CD4-positive, alpha-beta memory T cell (primary cell): ENCODE measurements around the gene LRRC63. TPM values are rescaled to one million over a fixed set of nuclear protein-coding genes. Genes with fewer than 3 reads are reported as not detected.
"Not testable (repeated sequence)": the region's sequence is repeated elsewhere in the genome, so short reads cannot be mapped to it uniquely, and the experiment has no call there.

Experiments used
- CTCF ChIA-PET: fragments of 350-600 bp; sonication (Branson Sonifier 250); formaldehyde crosslinking; loops from one replicate; lab custom pipeline; 2021; ENCODE audit warnings: inconsistent platforms; ENCODE audit not compliant: partially characterized antibody; lab: Charles Lee
- POLR2A ChIA-PET: fragments of 350-600 bp; sonication (Branson Sonifier 250); formaldehyde crosslinking; loops from one replicate; lab custom pipeline; 2021; ENCODE audit not compliant: partially characterized antibody; lab: Charles Lee
- DNase-seq, 5 donors: peaks; one replicate each; pipeline versions ENCODE4 v3.0.0 to v3.0.0-alpha.2; 2020 to 2022; ENCODE audit warnings: mixed read lengths in 1 of 5
- H3K27ac ChIP-seq: one replicate; pipeline ENCODE4 v1.7.0; 2013; ENCODE audit warnings: low read depth, low read length
- H3K27me3 ChIP-seq: 2 replicates; pipeline ENCODE4 v1.7.0; 2013; ENCODE audit warnings: mild to moderate bottlenecking, low read length, moderate library complexity; ENCODE audit not compliant: insufficient read depth
- H3K36me3 ChIP-seq: 2 replicates; pipeline ENCODE4 v1.7.0; 2013; ENCODE audit warnings: mild to moderate bottlenecking, low read length, moderate library complexity; ENCODE audit not compliant: insufficient read depth
- H3K4me1 ChIP-seq: 2 replicates; pipeline ENCODE4 v1.7.0; 2013; ENCODE audit warnings: mild to moderate bottlenecking, low read length, moderate library complexity; ENCODE audit not compliant: insufficient read depth
- H3K4me3 ChIP-seq, 2 donors: one replicate each; pipeline ENCODE4 v1.7.0; 2013; ENCODE audit warnings: low read length in 2 of 2, mild to moderate bottlenecking in 1 of 2
- H3K9me3 ChIP-seq, 2 donors: one replicate each; pipeline ENCODE4 v1.7.0; 2013; ENCODE audit warnings: low read length in 2 of 2, control low read depth in 1 of 2; ENCODE audit not compliant: control insufficient read depth in 1 of 2
- H3K27ac Mint-ChIP-seq, 7 donors: one replicate each; pipeline ENCODE4 v1.8.0; 2020 to 2021; ENCODE audit warnings: mixed read lengths in 7 of 7, mild to moderate bottlenecking in 6 of 7, inconsistent platforms in 3 of 7, moderate library complexity in 3 of 7
- H3K27me3 Mint-ChIP-seq, 2 donors: one replicate each; pipeline ENCODE4 v1.8.0; 2020 to 2021; ENCODE audit warnings: mixed read lengths in 2 of 2
- H3K36me3 Mint-ChIP-seq, 2 donors: one replicate each; pipeline ENCODE4 v1.8.0; 2020 to 2021; ENCODE audit warnings: mixed read lengths in 2 of 2, inconsistent platforms in 1 of 2, mild to moderate bottlenecking in 1 of 2
- H3K4me1 Mint-ChIP-seq, 4 donors: one replicate each; pipeline ENCODE4 v1.8.0; 2020 to 2021; ENCODE audit warnings: mixed read lengths in 4 of 4, mild to moderate bottlenecking in 1 of 4
- H3K4me3 Mint-ChIP-seq, 8 donors: one replicate each; pipeline ENCODE4 v1.8.0; 2020 to 2021; ENCODE audit warnings: mixed read lengths in 8 of 8, mild to moderate bottlenecking in 7 of 8, moderate library complexity in 6 of 8, inconsistent platforms in 3 of 8
- H3K9me3 Mint-ChIP-seq, 8 donors: one replicate each; pipeline ENCODE4 v1.8.0; 2020 to 2021; ENCODE audit warnings: mixed read lengths in 8 of 8, mild to moderate bottlenecking in 5 of 8, inconsistent platforms in 3 of 8, moderate library complexity in 1 of 8
- intact Hi-C: fragments of 100-400 bp; cut with micrococcal nuclease; formaldehyde crosslinking; loops from one replicate; pipeline ENCODE4 v1.15.1; 2023
- polyA plus RNA-seq, 2 donors: library from polyadenylated mRNA; unstranded; fragments of 300-500 nt; fragmentation: Illumina TruSeq; gene quantifications; one replicate each; pipeline ENCODE4 v1.2.3, GENCODE V29; 2021
- total RNA-seq, 2 experiments: library from RNA; stranded (reverse); gene quantifications; one replicate each; pipeline ENCODE4 v1.2.3, GENCODE V29; 2021

The LRRC63 gene
- total and polyA plus RNA-seq, 4 experiments from 2014 or later = 0.41 to 0.75 (median 0.53) TPM

- H3K36me3 Mint-ChIP-seq = peaks cover 0 to 3% of the 10 kb centered on the region in 2 donors
- H3K4me3 Mint-ChIP-seq = peak overlapping the region; percentile 85 to 97 (median 93)
- peaks cover 9 to 30% (median 18%) of the 10 kb centered on the region in 4 donors for H3K4me1 Mint-ChIP-seq
- H3K9me3 ChIP-seq = no peaks in the 10 kb centered on the region
- H3K9me3 Mint-ChIP-seq = no peaks in the 10 kb centered on the region
- no peaks in the 10 kb centered on the region for H3K27me3 ChIP-seq
- DNase-seq = peak; percentile 54 to 84 (median 74)
- CTCF ChIA-PET = interaction anchor here (0.6 to 1.9 kb wide), 12 partner anchors 8 to 110 kb away, joined by 3 to 12 read pairs (median 6); partner anchors contain the start of gene LCP1
- peak overlapping the region; percentile 49 to 56 for H3K4me3 ChIP-seq
- H3K27ac Mint-ChIP-seq = peak overlapping the region; percentile 83 to 97 (median 95)
- intact Hi-C loops = loop anchor here (1.0 to 2.0 kb wide), 4 partner anchors 9 to 86 kb away; no protein-coding TSS in a partner anchor
- no peaks in the 10 kb centered on the region for H3K36me3 ChIP-seq
- POLR2A ChIA-PET = interaction anchor here (1.0 to 2.0 kb wide), 15 partner anchors 9 to 110 kb away, joined by 3 to 29 read pairs (median 7); partner anchors contain the start of gene LCP1
- H3K27me3 Mint-ChIP-seq = no peaks in the 10 kb centered on the region
- peaks cover 18% of the 10 kb centered on the region for H3K4me1 ChIP-seq
- H3K27ac ChIP-seq = peak overlapping the region; percentile 75
Measured at GRCh38 chr13:46211116-46211482, 629 bp upstream of the LRRC63 start.

GRCh38 chr13:46213242-46213641 is 1.5 kb downstream of the LRRC63 start:
- Histone ChIP-seq H3K4me3 (no peak overlapping the region), H3K36me3 (no peaks in the 10 kb centered on the region), H3K9me3 (no peaks in the 10 kb centered on the region), H3K27me3 (no peaks in the 10 kb centered on the region), H3K27ac (no peak overlapping the region), H3K4me1 (peaks cover 18% of the 10 kb centered on the region)
- DNase-seq = no peak
- Mint-ChIP-seq H3K4me1 (peaks cover 7 to 21% (median 18%) of the 10 kb centered on the region in 4 donors), H3K27me3 (no peaks in the 10 kb centered on the region), H3K36me3 (peaks cover 0 to 3% of the 10 kb centered on the region in 2 donors), H3K27ac (peak overlapping the region in 6 of 7 donors; percentile 19 to 92 (median 56)), H3K4me3 (peak overlapping the region in 3 of 8 donors; percentile 22 to 57 (median 29)), H3K9me3 (peaks cover 0 to 6% (median 0%) of the 10 kb centered on the region in 8 donors)
- POLR2A ChIA-PET = interaction anchor here (1.3 kb wide), 1 partner anchor 41 kb away, joined by 4 read pairs; no protein-coding TSS in a partner anchor
- CTCF ChIA-PET = interaction anchor here (1.2 to 1.3 kb wide), 2 partner anchors 35 to 77 kb away, joined by 3 read pairs; no protein-coding TSS in a partner anchor
- intact Hi-C loops = no loop called here

GRCh38 chr13:46214741-46215140 is 3.0 kb downstream of the LRRC63 start:
- POLR2A ChIA-PET, H3K4me3 ChIP-seq, H3K9me3 ChIP-seq, H3K9me3 Mint-ChIP-seq, H3K36me3 Mint-ChIP-seq, H3K27me3 Mint-ChIP-seq, DNase-seq, H3K4me3 Mint-ChIP-seq, H3K27ac Mint-ChIP-seq, intact Hi-C loops, H3K36me3 ChIP-seq, H3K27me3 ChIP-seq, H3K27ac ChIP-seq, CTCF ChIA-PET: not testable (repeated sequence)
- H3K4me1 Mint-ChIP-seq = peaks cover 7 to 22% (median 19%) of the 10 kb centered on the region in 4 donors
- peaks cover 19% of the 10 kb centered on the region for H3K4me1 ChIP-seq

- H3K4me3 Mint-ChIP-seq, DNase-seq, H3K27ac Mint-ChIP-seq, H3K9me3 ChIP-seq, intact Hi-C loops, H3K36me3 ChIP-seq, H3K4me3 ChIP-seq, POLR2A ChIA-PET, H3K27me3 ChIP-seq, H3K27me3 Mint-ChIP-seq, H3K27ac ChIP-seq: not testable (repeated sequence)
- peaks cover 7 to 16% of the 10 kb centered on the region in 2 donors for H3K36me3 Mint-ChIP-seq
- peaks cover 0 to 34% (median 23%) of the 10 kb centered on the region in 8 donors for H3K9me3 Mint-ChIP-seq
- H3K4me1 ChIP-seq = peaks cover 12% of the 10 kb centered on the region
- peaks cover 5 to 15% (median 9%) of the 10 kb centered on the region in 4 donors for H3K4me1 Mint-ChIP-seq
- CTCF ChIA-PET = interaction anchor here (1.2 to 2.4 kb wide), 3 partner anchors 9 to 68 kb away, joined by 4 to 8 read pairs (median 6); partner anchors contain the start of gene LRRC63
Measured at GRCh38 chr13:46220234-46220633, 8.5 kb downstream of the LRRC63 start.

GRCh38 chr13:46229251-46229650 is 17.5 kb downstream of the LRRC63 start:
- H3K9me3 Mint-ChIP-seq = peaks cover 9 to 52% (median 30%) of the 10 kb centered on the region in 8 donors
- intact Hi-C loops = no loop called here
- DNase-seq = no peak
- no peaks in the 10 kb centered on the region for H3K4me1 ChIP-seq
- H3K4me3 Mint-ChIP-seq = no peak overlapping the region
- ChIA-PET CTCF (no interaction called here), POLR2A (no interaction called here)
- H3K4me3 ChIP-seq = no peak overlapping the region
- peaks cover 11 to 51% of the 10 kb centered on the region in 2 donors for H3K36me3 Mint-ChIP-seq
- H3K36me3 ChIP-seq = no peaks in the 10 kb centered on the region
- no peaks in the 10 kb centered on the region for H3K27me3 Mint-ChIP-seq
- no peaks in the 10 kb centered on the region for H3K4me1 Mint-ChIP-seq
- H3K27me3 ChIP-seq = no peaks in the 10 kb centered on the region
- peaks cover 0 to 3% of the 10 kb centered on the region in 2 donors for H3K9me3 ChIP-seq
- H3K27ac Mint-ChIP-seq = no peak overlapping the region
- no peak overlapping the region for H3K27ac ChIP-seq

- H3K9me3 Mint-ChIP-seq = peaks cover 9 to 65% (median 44%) of the 10 kb centered on the region in 8 donors
- CTCF ChIA-PET = interaction anchor here (1.2 kb wide), 1 partner anchor 89 kb away, joined by 3 read pairs; no protein-coding TSS in a partner anchor
- H3K4me1 Mint-ChIP-seq = no peaks in the 10 kb centered on the region
Measured at GRCh38 chr13:46232281-46232680, 20.6 kb downstream of the LRRC63 start.

GRCh38 chr13:46235286-46235685 is 23.6 kb downstream of the LRRC63 start:
- CTCF ChIA-PET = interaction anchor here (1.2 to 1.6 kb wide), 2 partner anchors 92 to 109 kb away, joined by 4 read pairs; no protein-coding TSS in a partner anchor
- intact Hi-C loops = no loop called here
- H3K27ac ChIP-seq = no peak overlapping the region

More at GRCh38 chr13:46232281-46232680, 20.6 kb downstream of the LRRC63 start:
- no peak overlapping the region for H3K27ac Mint-ChIP-seq
- peaks cover 20 to 59% of the 10 kb centered on the region in 2 donors for H3K36me3 Mint-ChIP-seq
- H3K9me3 ChIP-seq = peaks cover 0 to 3% of the 10 kb centered on the region in 2 donors
- no peaks in the 10 kb centered on the region for H3K27me3 ChIP-seq
- POLR2A ChIA-PET = no interaction called here
- intact Hi-C loops = no loop called here
- no peak overlapping the region for H3K4me3 Mint-ChIP-seq
- H3K4me3 ChIP-seq = no peak overlapping the region
- no peak for DNase-seq
- peaks cover 0 to 2% of the 10 kb centered on the region in 2 donors for H3K27me3 Mint-ChIP-seq
- H3K27ac ChIP-seq = no peak overlapping the region
- H3K36me3 ChIP-seq = no peaks in the 10 kb centered on the region
- no peaks in the 10 kb centered on the region for H3K4me1 ChIP-seq

More at GRCh38 chr13:46235286-46235685, 23.6 kb downstream of the LRRC63 start:
- Mint-ChIP-seq H3K4me1 (no peaks in the 10 kb centered on the region), H3K9me3 (peaks cover 0 to 67% (median 35%) of the 10 kb centered on the region in 8 donors), H3K36me3 (peaks cover 18 to 53% of the 10 kb centered on the region in 2 donors), H3K4me3 (no peak overlapping the region), H3K27ac (no peak overlapping the region), H3K27me3 (peaks cover 0 to 3% of the 10 kb centered on the region in 2 donors)
- Histone ChIP-seq H3K9me3 (no peaks in the 10 kb centered on the region), H3K36me3 (no peaks in the 10 kb centered on the region), H3K27me3 (no peaks in the 10 kb centered on the region), H3K4me3 (no peak overlapping the region), H3K4me1 (no peaks in the 10 kb centered on the region)
- POLR2A ChIA-PET = no interaction called here
- no peak for DNase-seq
